Astrocyte (in vitro differentiated cells and primary cell): ENCODE data around the gene PPP1R37.

ENCODE experiments used
- EZH2 ChIP-seq: IDR thresholded peaks from 2 replicates; pipeline ENCODE4 v1.6.1; 2012; ENCODE audit warnings: mild to moderate bottlenecking, low read length, inconsistent platforms; ENCODE audit not compliant: insufficient read depth
- TF ChIP-seq, protein P1 (sequence below): IDR thresholded peaks from 2 replicates; pipeline ENCODE4 v1.5.1; 2011; ENCODE audit warnings: low read depth, mild to moderate bottlenecking, inconsistent platforms, low read length, moderate library complexity; ENCODE audit not compliant: insufficient read depth

DNA sequence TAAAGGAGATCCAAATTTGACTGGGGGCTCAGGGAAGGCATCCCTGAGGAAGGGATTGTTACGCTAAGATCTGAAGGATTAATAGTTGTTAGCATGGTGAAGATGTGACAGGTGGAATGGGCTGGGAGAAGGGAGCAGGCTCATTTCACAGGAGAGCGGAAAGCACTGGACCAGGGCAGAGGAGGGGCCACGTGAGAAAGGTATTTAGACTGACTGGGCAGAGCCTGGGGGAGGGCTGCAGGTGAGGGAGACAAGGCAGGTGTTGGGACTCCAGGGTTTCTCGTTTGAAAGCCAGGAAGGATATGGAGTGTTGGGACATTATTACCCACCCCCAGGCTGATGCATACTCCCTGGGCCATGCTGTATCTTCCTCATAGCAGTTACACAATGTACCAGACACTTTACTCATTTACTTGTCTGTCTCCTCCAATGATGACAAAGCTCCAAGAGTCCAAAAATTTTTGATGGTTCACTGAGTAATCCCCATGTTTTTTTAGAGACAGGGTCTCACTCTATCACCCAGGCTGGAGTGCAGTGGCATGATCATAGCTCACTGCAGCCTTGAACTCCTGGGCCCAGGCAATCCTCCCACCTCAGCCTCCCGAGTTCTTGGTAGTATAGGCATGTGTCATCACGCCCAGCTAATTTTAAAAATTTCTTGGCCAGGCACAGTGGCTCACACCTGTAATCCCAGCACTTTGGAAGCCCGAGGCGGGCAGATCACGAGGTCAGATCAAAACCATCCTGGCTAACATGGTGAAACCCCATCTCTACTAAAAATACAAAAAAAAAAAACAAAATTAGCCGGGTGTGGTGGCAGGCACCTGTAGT, 82.8 kb downstream of the PPP1R37 start:
- TF ChIP-seq, protein P1, sequence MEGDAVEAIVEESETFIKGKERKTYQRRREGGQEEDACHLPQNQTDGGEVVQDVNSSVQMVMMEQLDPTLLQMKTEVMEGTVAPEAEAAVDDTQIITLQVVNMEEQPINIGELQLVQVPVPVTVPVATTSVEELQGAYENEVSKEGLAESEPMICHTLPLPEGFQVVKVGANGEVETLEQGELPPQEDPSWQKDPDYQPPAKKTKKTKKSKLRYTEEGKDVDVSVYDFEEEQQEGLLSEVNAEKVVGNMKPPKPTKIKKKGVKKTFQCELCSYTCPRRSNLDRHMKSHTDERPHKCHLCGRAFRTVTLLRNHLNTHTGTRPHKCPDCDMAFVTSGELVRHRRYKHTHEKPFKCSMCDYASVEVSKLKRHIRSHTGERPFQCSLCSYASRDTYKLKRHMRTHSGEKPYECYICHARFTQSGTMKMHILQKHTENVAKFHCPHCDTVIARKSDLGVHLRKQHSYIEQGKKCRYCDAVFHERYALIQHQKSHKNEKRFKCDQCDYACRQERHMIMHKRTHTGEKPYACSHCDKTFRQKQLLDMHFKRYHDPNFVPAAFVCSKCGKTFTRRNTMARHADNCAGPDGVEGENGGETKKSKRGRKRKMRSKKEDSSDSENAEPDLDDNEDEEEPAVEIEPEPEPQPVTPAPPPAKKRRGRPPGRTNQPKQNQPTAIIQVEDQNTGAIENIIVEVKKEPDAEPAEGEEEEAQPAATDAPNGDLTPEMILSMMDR: no peak
- TF ChIP-seq EZH2: no peak
